A549 (cell line): ENCODE measurements around the gene TBX1.

Experiments
- CTCF ChIP-seq: fragments of >200 bp; sonication (Bioruptor Twin); formaldehyde crosslinking; IDR thresholded peaks from 3 replicates; pipeline ENCODE4 v1.5.1; 2016
- FOSL2 ChIP-seq, 2 experiments: fragments of 450-650 bp in 1 of 2; fragments of >200 bp in 1 of 2; sonication (Bioruptor Twin) in 1 of 2; formaldehyde crosslinking; IDR thresholded peaks; 2 replicates each; pipeline versions ENCODE4 v1.5.0 to v1.6.1; 2016 to 2020; ENCODE audit warnings: mild to moderate bottlenecking in 1 of 2, moderate library complexity in 1 of 2
- HDAC2 ChIP-seq: fragments of 200-600 bp; sonication (generic); IDR thresholded peaks from 2 replicates; pipeline ENCODE4 v1.6.1; 2016
- MYC ChIP-seq: IDR thresholded peaks from 2 replicates; pipeline ENCODE4 v1.6.1; 2012; ENCODE audit warnings: mild to moderate bottlenecking, inconsistent platforms, low read length, improper control_type of control experiment, borderline replicate concordance
- PBX3 ChIP-seq: IDR thresholded peaks from 2 replicates; pipeline ENCODE4 v1.6.1; 2012
- POLR2A ChIP-seq: IDR thresholded peaks from 2 replicates; pipeline ENCODE4 v1.6.1; 2012; ENCODE audit warnings: mild to moderate bottlenecking, low read length
- RAD21 ChIP-seq, 2 experiments: fragments of >200 bp in 1 of 2; sonication (Bioruptor Twin) in 1 of 2; formaldehyde crosslinking in 1 of 2; IDR thresholded peaks in 1 of 2; conservative IDR thresholded peaks in 1 of 2; 2 replicates in 1 of 2; 3 replicates in 1 of 2; pipeline ENCODE4 v1.6.1; 2012 to 2018; ENCODE audit warnings: inconsistent platforms in 1 of 2
- RARB ChIP-seq: fragments of 250-450 bp; sonication (Bioruptor Pico); IDR thresholded peaks from 2 replicates; pipeline ENCODE4 v1.8.0; 2021; ENCODE audit warnings: mild to moderate bottlenecking, moderate library complexity
- TF ChIP-seq, protein P1 (sequence below): fragments of 200-600 bp; sonication (generic); IDR thresholded peaks from 2 replicates; pipeline ENCODE4 v1.6.1; 2016; ENCODE audit warnings: antibody characterized with exemption, mild to moderate bottlenecking, moderate library complexity

- TF ChIP-seq CTCF (no peak), HDAC2 (no peak), PBX3 (no peak), RARB (CRISPR knock-in tag) (no peak), MYC (no peak), FOSL2 (IDR thresholded peaks at IDR 0.05) (no peak), FOSL2 (CRISPR knock-in tag; IDR thresholded peaks at IDR 0.05) (no peak), POLR2A (no peak), RAD21 (conservative IDR thresholded peaks at IDR 0.05 in 1 of 2, IDR thresholded peaks at IDR 0.05 in 1 of 2) (no peak)
- TF ChIP-seq, protein P1, sequence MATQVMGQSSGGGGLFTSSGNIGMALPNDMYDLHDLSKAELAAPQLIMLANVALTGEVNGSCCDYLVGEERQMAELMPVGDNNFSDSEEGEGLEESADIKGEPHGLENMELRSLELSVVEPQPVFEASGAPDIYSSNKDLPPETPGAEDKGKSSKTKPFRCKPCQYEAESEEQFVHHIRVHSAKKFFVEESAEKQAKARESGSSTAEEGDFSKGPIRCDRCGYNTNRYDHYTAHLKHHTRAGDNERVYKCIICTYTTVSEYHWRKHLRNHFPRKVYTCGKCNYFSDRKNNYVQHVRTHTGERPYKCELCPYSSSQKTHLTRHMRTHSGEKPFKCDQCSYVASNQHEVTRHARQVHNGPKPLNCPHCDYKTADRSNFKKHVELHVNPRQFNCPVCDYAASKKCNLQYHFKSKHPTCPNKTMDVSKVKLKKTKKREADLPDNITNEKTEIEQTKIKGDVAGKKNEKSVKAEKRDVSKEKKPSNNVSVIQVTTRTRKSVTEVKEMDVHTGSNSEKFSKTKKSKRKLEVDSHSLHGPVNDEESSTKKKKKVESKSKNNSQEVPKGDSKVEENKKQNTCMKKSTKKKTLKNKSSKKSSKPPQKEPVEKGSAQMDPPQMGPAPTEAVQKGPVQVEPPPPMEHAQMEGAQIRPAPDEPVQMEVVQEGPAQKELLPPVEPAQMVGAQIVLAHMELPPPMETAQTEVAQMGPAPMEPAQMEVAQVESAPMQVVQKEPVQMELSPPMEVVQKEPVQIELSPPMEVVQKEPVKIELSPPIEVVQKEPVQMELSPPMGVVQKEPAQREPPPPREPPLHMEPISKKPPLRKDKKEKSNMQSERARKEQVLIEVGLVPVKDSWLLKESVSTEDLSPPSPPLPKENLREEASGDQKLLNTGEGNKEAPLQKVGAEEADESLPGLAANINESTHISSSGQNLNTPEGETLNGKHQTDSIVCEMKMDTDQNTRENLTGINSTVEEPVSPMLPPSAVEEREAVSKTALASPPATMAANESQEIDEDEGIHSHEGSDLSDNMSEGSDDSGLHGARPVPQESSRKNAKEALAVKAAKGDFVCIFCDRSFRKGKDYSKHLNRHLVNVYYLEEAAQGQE, result no peak
Observed at GRCh38 chr22:19743651-19744050, 16.9 kb upstream of the TBX1 start.
